Measurements from ENCODE around the gene ARPC5.

DNA sequence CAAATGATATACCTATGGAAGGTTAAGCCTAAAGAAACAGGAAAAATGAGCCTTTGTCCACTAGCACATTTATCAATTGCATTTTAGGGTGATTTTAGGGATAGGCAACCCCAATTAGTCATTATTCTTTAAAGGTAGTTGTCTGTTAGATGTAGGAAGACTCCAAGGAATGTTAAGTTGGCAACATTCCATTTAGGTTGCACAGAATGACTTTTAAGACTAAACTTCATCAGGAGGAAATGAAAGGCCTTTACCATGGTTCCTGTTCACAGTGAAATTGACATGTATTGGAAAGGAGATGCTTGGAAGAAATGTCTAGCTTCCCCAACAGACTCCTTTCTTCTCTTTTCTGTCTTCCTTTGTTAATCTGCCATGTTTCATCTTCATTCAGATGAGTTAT, 19.1 kb upstream of the ARPC5 start:
- TF ChIP-seq, protein P1, sequence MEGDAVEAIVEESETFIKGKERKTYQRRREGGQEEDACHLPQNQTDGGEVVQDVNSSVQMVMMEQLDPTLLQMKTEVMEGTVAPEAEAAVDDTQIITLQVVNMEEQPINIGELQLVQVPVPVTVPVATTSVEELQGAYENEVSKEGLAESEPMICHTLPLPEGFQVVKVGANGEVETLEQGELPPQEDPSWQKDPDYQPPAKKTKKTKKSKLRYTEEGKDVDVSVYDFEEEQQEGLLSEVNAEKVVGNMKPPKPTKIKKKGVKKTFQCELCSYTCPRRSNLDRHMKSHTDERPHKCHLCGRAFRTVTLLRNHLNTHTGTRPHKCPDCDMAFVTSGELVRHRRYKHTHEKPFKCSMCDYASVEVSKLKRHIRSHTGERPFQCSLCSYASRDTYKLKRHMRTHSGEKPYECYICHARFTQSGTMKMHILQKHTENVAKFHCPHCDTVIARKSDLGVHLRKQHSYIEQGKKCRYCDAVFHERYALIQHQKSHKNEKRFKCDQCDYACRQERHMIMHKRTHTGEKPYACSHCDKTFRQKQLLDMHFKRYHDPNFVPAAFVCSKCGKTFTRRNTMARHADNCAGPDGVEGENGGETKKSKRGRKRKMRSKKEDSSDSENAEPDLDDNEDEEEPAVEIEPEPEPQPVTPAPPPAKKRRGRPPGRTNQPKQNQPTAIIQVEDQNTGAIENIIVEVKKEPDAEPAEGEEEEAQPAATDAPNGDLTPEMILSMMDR (IDR thresholded peaks at IDR 0.05): no peak
- no peak for TF ChIP-seq POLR2A (IDR thresholded peaks at IDR 0.05)

Data from transverse colon (tissue), 3 donors.